HG02885 (cell line): Measurements from ENCODE around the gene ELFN2.

Experiments
- ATAC-seq: cut with Tn5 transposase; IDR thresholded peaks from one replicate; pipeline ENCODE4 v1.9.1; 2021; ENCODE audit warnings: mild to moderate bottlenecking; ENCODE audit not compliant: unreplicated experiment, poor library complexity

Gene ELFN2

GRCh38 chr22:37392721-37393328 lies 34.5 kb downstream of the ELFN2 start:
- ATAC-seq = no peak

GRCh38 chr22:37391702-37392101 lies 35.6 kb downstream of the ELFN2 start:
- ATAC-seq = no peak

- ATAC-seq = no peak
Observed at GRCh38 chr22:37390075-37390474, 37.2 kb downstream of the ELFN2 start.

- no peak for ATAC-seq
Observed at GRCh38 chr22:37388538-37388937, 38.7 kb downstream of the ELFN2 start.

- no peak for ATAC-seq
Observed at GRCh38 chr22:37387793-37388192, 39.5 kb downstream of the ELFN2 start.

- no peak for ATAC-seq
Observed at GRCh38 chr22:37386441-37386840, 40.8 kb downstream of the ELFN2 start.

GRCh38 chr22:37384691-37385090 lies 42.6 kb downstream of the ELFN2 start:
- no peak for ATAC-seq

- no peak for ATAC-seq
Observed at GRCh38 chr22:37383341-37383740, 43.9 kb downstream of the ELFN2 start.

GRCh38 chr22:37381489-37381888 lies 45.8 kb downstream of the ELFN2 start:
- ATAC-seq = no peak

- ATAC-seq = no peak
Observed at GRCh38 chr22:37379722-37380121, 47.6 kb downstream of the ELFN2 start.

GRCh38 chr22:37379085-37379484 lies 48.2 kb downstream of the ELFN2 start:
- no peak for ATAC-seq

- no peak for ATAC-seq
Observed at GRCh38 chr22:37378642-37379058, 48.6 kb downstream of the ELFN2 start.

- ATAC-seq = no peak
Observed at GRCh38 chr22:37377927-37378326, 49.4 kb downstream of the ELFN2 start.

- ATAC-seq = no peak
Observed at GRCh38 chr22:37377138-37377537, 50.1 kb downstream of the ELFN2 start.

- no peak for ATAC-seq
Observed at GRCh38 chr22:37376643-37377042, 50.6 kb downstream of the ELFN2 start.

- no peak for ATAC-seq
Observed at GRCh38 chr22:37375801-37376200, 51.5 kb downstream of the ELFN2 start.

GRCh38 chr22:37374571-37374970 lies 52.7 kb downstream of the ELFN2 start:
- no peak for ATAC-seq

- no peak for ATAC-seq
Observed at GRCh38 chr22:37373451-37373850, 53.8 kb downstream of the ELFN2 start.

GRCh38 chr22:37371911-37372310 lies 55.4 kb downstream of the ELFN2 start:
- ATAC-seq = no peak

- no peak for ATAC-seq
Observed at GRCh38 chr22:37371491-37371890, 55.8 kb downstream of the ELFN2 start.

- ATAC-seq = no peak
Observed at GRCh38 chr22:37370306-37370979, 56.8 kb downstream of the ELFN2 start.

GRCh38 chr22:37369483-37369882 lies 57.8 kb downstream of the ELFN2 start:
- ATAC-seq = no peak
